Anterior cingulate cortex (tissue), 58 donors: ENCODE results near the gene TGM2.

ENCODE experiments used
- DNase-seq, 58 donors: peaks; one replicate each; lab custom pipeline; 2025; lab: John Stamatoyannopoulos, UW

TGM2 gene

GRCh38 chr20:38135271-38135650, 29.8 kb downstream of the TGM2 start:
- DNase-seq, result no peak

DNA sequence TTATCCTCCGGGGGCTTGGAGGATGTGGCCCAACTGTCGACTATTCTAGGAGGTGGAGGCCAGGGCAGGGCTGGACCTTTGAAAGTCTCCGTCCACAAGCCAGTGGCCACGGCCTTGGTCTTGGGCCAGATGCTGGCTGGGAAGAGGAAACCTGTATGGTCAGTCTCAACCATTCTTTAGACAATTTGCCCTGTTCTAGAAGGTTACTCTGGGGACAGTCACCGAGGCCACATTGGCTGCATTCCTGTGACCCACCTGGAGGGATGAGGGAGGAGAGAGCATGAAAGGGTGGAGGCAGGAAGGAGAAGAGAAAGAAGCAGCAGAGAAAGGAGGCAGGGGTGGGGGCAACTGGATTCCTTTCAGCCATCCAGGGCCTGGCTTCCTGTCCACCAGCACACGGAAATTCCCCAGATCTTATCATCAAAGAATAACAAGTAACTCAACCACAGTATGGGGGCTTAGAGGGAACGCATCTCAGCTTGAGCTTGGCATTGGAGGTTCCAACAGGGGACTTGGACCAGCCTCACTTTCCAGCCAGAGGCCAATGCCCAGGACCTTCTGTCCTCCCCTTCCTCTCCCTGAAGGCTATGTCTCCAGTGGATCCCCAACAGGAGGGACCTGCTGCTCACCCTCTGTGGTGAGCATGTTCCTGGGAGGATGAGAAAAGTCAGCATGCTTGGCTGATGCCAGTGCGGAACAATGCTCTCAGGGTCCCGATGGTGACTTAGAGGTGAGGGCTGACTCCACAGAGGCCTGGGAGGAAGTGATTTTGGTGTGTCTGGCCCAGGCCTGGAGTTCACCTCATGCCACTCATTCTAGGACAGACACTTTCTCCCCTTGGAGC, 30.4 kb downstream of the TGM2 start:
- DNase-seq, result no peak

- DNase-seq, result no peak
Measured at GRCh38 chr20:38133680-38134426, 31.2 kb downstream of the TGM2 start.

DNA sequence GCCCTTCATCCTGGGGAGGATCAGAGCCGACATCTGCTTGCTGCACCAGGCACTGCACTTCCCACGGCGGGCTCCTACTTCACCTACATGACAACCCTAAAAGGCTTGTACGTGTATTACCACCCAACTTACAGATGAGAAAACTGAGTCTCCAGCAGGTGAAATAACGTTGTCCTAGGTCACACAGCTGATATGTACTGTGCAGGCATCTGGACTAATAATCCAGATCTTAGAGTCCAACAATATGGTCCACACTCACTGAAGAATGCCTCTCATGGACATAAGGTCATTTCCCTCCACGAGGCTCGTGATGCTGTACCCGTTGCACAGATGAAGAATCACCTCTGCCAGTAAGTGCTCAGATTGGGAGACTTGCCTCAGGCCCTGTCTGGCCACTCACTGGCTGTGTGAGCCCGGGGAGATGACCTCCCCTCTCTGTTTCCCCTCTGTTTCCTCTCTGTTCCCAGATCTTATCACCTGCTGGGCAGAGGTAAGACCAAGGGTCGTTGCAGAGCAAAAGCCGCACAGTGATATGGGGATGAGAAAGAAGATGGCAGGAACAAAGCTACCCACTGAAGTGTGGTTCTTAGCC, 32.1 kb downstream of the TGM2 start:
- no peak for DNase-seq

GRCh38 chr20:38132156-38132909, 32.7 kb downstream of the TGM2 start:
- DNase-seq, result no peak

DNA sequence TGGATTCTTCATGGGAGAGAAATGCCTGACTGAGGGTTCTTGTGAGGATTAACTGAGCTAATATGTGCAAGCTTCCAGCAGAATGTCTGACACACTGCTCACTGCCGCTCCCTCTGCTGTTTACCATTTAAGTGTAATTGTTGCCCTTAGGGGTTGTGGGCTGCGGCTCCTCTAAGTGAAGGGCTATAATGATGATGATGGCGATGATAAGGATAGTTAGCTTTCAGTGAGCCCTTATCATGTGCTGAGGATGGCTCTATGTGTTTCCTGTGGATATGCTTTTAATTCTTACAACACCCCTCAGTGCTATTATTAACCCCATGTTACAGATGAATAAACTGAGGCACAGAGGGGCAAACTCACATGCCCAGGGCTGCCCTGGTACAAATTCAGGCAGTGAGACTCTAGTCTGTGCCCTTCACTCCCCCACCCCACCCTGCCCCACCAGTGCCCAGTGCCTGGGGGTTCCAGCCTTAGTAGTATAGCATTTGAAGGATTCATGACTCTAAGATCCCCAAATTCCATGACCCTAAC, 33.4 kb downstream of the TGM2 start:
- no peak for DNase-seq

GRCh38 chr20:38130687-38131587, 34.1 kb downstream of the TGM2 start:
- no peak for DNase-seq

- DNase-seq, result no peak
Measured at GRCh38 chr20:38129893-38130609, 35.0 kb downstream of the TGM2 start.

DNA sequence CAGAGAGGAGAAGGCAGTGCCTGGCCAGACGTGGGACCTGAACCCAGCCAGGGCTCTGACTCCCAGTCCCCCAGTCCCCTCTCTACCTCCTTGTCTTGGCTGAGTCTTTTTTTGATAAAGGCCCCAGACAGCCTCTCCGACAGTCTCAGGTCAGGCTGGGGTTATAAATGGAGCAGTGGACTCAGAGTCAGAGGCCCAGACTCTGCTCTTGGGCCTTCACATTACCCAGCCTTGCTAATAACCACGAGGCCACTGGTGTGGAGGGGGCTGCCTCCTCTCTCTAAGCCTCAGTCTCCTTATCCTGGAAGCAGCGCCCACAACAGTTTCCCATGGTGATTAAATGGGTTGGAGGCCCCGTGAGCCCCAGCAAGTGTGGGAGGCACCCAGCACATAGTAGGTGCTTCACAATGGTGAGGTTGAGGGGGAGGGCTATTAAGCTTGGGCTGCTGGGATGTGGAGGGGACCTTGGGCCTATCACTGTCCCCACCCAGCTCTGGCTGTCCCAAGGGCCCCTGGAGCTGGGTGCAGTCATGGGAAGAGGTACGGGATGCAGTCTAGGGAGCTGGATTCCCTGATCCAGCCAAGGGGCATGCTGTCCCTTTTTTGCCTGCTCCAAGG, 35.7 kb downstream of the TGM2 start:
- no peak for DNase-seq

- no peak for DNase-seq
Measured at GRCh38 chr20:38128691-38129090, 36.4 kb downstream of the TGM2 start.

DNA sequence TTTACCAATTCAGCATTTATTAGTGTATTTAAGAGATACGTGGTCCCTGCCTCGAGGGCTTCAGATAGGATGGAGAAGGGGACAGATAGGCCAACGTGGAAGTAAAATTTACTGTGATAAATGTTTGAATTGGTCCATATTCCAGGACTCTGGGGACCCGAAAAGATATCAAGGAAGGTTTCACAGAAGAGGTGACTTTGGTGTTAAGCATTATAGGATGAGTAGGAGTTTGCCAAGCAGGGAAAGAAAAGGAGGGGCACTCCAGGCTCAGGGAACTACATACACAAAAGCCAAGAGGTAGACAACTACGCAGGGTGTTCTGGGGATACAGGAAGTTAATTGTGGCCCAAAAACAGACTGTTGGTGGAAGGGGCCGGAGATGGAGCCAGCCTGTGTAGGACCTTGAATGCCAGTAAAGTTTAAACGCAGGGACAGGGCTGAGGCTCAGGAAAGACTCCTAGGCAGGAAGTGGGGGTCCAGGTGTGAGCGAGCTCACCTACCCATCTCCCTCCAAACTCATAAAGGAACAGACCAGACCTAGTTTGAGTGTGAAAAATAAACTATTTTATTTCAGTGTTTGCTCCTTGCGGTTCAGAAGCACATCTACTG, 37.0 kb downstream of the TGM2 start:
- no peak for DNase-seq

DNA sequence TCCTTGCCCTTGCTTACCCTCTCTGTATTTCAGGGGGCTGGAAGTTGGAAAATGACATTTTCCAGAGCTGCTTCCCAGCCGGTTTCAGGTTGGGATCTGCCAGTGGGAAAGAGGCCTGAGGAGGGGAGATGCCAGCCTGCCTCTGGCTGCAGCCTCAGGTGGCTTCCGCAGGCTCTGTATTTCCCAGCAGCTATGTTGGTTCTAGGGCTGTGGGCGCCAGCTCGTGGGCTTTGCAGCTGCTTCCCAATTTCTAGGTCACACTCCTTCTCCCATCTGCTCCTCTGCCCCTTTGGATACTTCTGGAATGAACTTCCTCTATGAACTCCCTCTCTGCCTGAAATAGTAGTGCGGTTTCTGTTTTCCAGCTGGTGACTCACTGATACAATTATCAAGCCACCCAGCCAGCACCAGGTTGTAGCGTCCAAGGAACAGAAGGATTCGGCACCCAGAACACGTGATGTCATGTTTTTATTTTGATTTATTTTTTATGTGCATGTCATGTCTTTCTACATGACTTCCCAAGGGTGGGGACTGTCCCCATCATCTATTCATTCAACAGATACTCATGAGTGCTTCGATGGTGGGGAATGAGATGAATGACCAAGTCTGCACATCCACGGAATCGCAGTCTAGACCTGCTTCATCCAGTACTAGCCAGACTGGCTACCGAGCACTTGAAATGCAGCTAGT, 38.0 kb downstream of the TGM2 start:
- peak in 2 of 58 donors; percentile 14 to 17 for DNase-seq

GRCh38 chr20:38126146-38126921, 38.7 kb downstream of the TGM2 start:
- DNase-seq, result no peak

GRCh38 chr20:38125157-38126056, 39.7 kb downstream of the TGM2 start:
- DNase-seq, result peak in 3 of 58 donors; percentile 6 to 49 (median 8)

- DNase-seq, result no peak
Measured at GRCh38 chr20:38123021-38123587, 42.0 kb downstream of the TGM2 start.
